GM12873 (cell line): ENCODE measurements around the gene ZNF528.

Experiments
- CTCF ChIP-seq: IDR thresholded peaks from 2 replicates; pipeline ENCODE4 v1.5.1; 2012; ENCODE audit warnings: low read depth, mild to moderate bottlenecking, moderate library complexity, low read length, control low read depth; ENCODE audit not compliant: insufficient read depth; ENCODE audit errors: missing control alignments

ZNF528 gene

DNA sequence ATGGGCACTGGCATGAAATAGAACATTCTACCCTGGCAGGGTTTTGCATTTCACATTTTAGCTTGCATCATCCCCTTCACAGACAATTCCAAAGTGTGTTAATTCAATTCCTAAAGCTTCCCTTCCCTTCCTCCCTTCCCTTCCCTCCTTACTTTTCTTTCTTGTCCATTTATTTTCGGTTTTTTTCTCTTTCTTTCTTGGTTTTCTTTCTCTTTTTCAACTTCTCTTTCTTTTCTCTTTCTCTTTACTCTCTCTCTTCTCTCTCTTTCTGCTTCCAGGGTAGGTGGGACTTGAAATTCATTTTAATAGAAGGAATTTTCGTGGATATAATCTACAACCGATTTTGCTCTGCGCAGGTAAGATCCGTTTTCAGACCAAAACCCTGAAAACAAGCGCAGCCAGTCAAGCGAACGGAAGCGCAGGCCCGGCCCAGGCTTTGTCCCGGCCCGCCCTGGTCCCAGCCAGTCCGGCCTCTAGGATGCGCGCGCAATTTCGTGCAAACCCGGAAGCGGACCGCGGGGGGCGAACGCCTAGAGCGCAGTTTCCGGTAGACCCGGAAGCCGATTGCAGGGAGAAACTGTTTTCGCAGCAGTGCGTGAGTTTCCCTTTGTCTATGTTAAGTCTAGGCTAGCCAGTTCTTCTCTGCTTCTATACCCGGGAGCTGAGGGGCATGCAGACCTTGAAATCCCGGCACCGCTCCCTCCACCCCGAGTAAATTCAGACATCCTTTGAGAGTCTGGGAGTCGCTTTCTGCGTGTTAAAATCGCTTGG lies at the start of gene ZNF528:
Gene ZNF528 (plus strand): TSS at position 540 of the 771 bp plus-strand sequence. CDS start 4,165 bp downstream, outside the sequence.
- no peak for TF ChIP-seq CTCF

GRCh38 chr19:52351512-52351911 lies 46.1 kb upstream of the ZNF528 start:
- peak; percentile 29 for TF ChIP-seq CTCF

- no peak for TF ChIP-seq CTCF
These were observed 31.2 kb upstream of the ZNF528 start for GRCh38 chr19:52366414-52366824.

DNA sequence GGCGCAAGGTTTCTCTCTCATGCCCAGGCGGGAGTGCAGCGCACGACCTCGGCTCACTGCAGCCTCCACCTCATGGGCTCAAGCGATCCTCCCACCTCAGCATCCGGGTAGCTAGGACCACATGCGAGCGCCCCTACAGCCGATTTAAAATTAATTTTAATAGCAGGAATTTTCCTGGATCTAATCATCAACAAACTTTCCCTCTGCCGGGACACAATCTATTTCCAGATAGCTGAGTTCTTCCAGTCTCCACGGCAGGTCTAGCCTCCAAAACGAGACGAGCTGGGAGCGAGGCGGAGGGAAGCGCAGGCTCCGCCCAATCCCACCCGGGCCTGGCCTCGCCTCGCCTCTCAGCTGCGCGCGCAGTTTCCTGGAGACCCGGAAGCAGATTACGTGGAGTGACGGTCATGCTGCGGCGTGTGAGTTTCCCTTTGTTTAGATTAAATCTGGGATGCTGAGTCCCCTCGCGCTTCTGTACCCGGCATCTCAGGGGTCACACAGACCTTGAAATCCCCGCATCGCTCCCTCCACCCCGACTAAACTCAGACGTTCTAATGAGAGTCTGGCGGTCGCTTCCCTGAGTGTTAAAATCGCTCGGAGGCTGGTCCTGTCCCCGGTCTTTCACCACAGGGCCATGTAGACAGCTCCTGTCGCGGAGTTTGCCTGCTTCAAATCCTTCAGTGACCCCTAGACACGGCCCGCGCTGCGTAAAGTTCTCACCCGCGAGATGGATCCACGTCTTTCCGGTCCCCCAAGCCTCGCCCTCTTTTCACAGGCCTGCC lies 27.9 kb upstream of the ZNF528 start, which contains the start of gene ZNF880:
Gene ZNF880 (plus strand): TSS at position 365 of the 782 bp plus-strand sequence. CDS start 43 bp downstream, at position 408.
- TF ChIP-seq CTCF: no peak

GRCh38 chr19:52370341-52370710 lies 27.3 kb upstream of the ZNF528 start:
- no peak for TF ChIP-seq CTCF

- TF ChIP-seq CTCF: peak; percentile 2
These were observed 6.5 kb upstream of the ZNF528 start for GRCh38 chr19:52391135-52391534.

- no peak for TF ChIP-seq CTCF
These were observed 412 bp downstream of the ZNF528 start for GRCh38 chr19:52398081-52398441.
